IMR-90 (cell line): ENCODE measurements around the gene ASTN2.

ENCODE experiments used
- CEBPB ChIP-seq: IDR thresholded peaks from 2 replicates; pipeline ENCODE4 v1.6.1; 2012; ENCODE audit warnings: low read depth, low read length, improper control_type of control experiment
- CHD1 ChIP-seq: IDR thresholded peaks from 2 replicates; pipeline ENCODE4 v1.6.1; 2012; ENCODE audit warnings: low read depth, low read length, improper control_type of control experiment
- CTCF ChIP-seq: conservative IDR thresholded peaks from 2 replicates; pipeline ENCODE4 v1.5.1; 2012; ENCODE audit warnings: mild to moderate bottlenecking, low read depth, low read length, improper control_type of control experiment
- FOS ChIP-seq: fragments of 150-350 bp; IDR thresholded peaks from 2 replicates; pipeline ENCODE4 v1.6.1; 2016; ENCODE audit warnings: low read depth, low read length
- MXI1 ChIP-seq: IDR thresholded peaks from 2 replicates; pipeline ENCODE4 v1.6.1; 2012; ENCODE audit warnings: low read depth, mild to moderate bottlenecking, low read length, moderate library complexity, borderline replicate concordance
- NFE2L2 ChIP-seq: fragments of 150-350 bp; IDR thresholded peaks from 2 replicates; pipeline ENCODE4 v1.6.1; 2016; ENCODE audit warnings: low read depth, mild to moderate bottlenecking, low read length
- POLR2A ChIP-seq: IDR thresholded peaks from 2 replicates; pipeline ENCODE4 v1.6.1; 2012; ENCODE audit warnings: mild to moderate bottlenecking, low read depth, low read length
- RAD21 ChIP-seq: IDR thresholded peaks from 2 replicates; pipeline ENCODE4 v1.6.1; 2012; ENCODE audit warnings: low read length, improper control_type of control experiment
- RCOR1 ChIP-seq: IDR thresholded peaks from 2 replicates; pipeline ENCODE4 v1.6.1; 2012; ENCODE audit warnings: mild to moderate bottlenecking, low read length, improper control_type of control experiment; ENCODE audit not compliant: insufficient replicate concordance
- RFX5 ChIP-seq: IDR thresholded peaks from 2 replicates; pipeline ENCODE4 v1.8.0; 2012; ENCODE audit warnings: low read depth, mild to moderate bottlenecking, low read length, moderate library complexity
- SMC3 ChIP-seq: fragments of 150-350 bp; IDR thresholded peaks from 2 replicates; pipeline ENCODE4 v1.6.1; 2016; ENCODE audit warnings: low read depth, mild to moderate bottlenecking, antibody characterized with exemption, low read length, moderate library complexity
- USF2 ChIP-seq: fragments of 150-350 bp; IDR thresholded peaks from 2 replicates; pipeline ENCODE4 v1.6.1; 2017; ENCODE audit warnings: mild to moderate bottlenecking, antibody characterized with exemption, low read length, low read depth

GRCh38 chr9:116671605-116672004 lies 743.3 kb downstream of the ASTN2 start:
- TF ChIP-seq FOS (no peak), CTCF (no peak), CEBPB (no peak), POLR2A (no peak), NFE2L2 (no peak), RCOR1 (no peak), USF2 (no peak), MXI1 (no peak), RAD21 (no peak), SMC3 (no peak), RFX5 (no peak), CHD1 (no peak)
